Parathyroid adenoma (tissue), 2 donors: ENCODE data around the gene TNNT3.

Experiments
- H2AFZ ChIP-seq: fragments of 300-600 bp; sonication (generic); one replicate; pipeline ENCODE4 v1.7.0; 2017; ENCODE audit warnings: antibody characterized with exemption, mild to moderate bottlenecking
- H3K27ac ChIP-seq: fragments of 300-600 bp; sonication (generic); one replicate; pipeline ENCODE4 v1.7.0; 2017
- H3K27me3 ChIP-seq: fragments of 300-600 bp; sonication (generic); one replicate; pipeline ENCODE4 v1.7.0; 2017; ENCODE audit warnings: low read length; ENCODE audit not compliant: control insufficient read depth, insufficient read depth
- H3K36me3 ChIP-seq: fragments of 300-600 bp; sonication (generic); one replicate; pipeline ENCODE4 v1.7.0; 2017; ENCODE audit warnings: low read length; ENCODE audit not compliant: control insufficient read depth, insufficient read depth
- H3K4me1 ChIP-seq: fragments of 300-600 bp; sonication (generic); one replicate; pipeline ENCODE4 v1.7.0; 2017; ENCODE audit warnings: control low read depth
- H3K4me2 ChIP-seq: fragments of 300-600 bp; sonication (generic); one replicate; pipeline ENCODE4 v1.7.0; 2017; ENCODE audit warnings: low read length
- H3K4me3 ChIP-seq: fragments of 300-600 bp; sonication (generic); one replicate; pipeline ENCODE4 v1.7.0; 2017; ENCODE audit warnings: low read depth, low read length
- H3K79me2 ChIP-seq: fragments of 300-600 bp; sonication (generic); one replicate; pipeline ENCODE4 v1.7.0; 2017; ENCODE audit warnings: control low read depth
- H3K9ac ChIP-seq: fragments of 300-600 bp; sonication (generic); one replicate; pipeline ENCODE4 v1.7.0; 2017; ENCODE audit warnings: mild to moderate bottlenecking
- H3K9me3 ChIP-seq: fragments of 300-600 bp; sonication (generic); one replicate; pipeline ENCODE4 v1.7.0; 2017; ENCODE audit warnings: low read length; ENCODE audit not compliant: control insufficient read depth
- CTCF ChIP-seq: fragments of 300-600 bp; sonication (generic); IDR thresholded peaks from one replicate; pipeline ENCODE4 v1.7.0; 2017; ENCODE audit warnings: antibody characterized with exemption, mild to moderate bottlenecking
- donor health status: primary hyperparathyroidism.

TNNT3 gene

GRCh38 chr11:1921574-1922141 lies 2.2 kb downstream of the TNNT3 start:
- no peaks in the 10 kb centered on the region for H3K79me2 ChIP-seq
- no peaks in the 10 kb centered on the region for H3K4me1 ChIP-seq
- no peaks in the 10 kb centered on the region for H3K9me3 ChIP-seq
- no peak for TF ChIP-seq CTCF
- no peak overlapping the region for H2AFZ ChIP-seq
- no peak overlapping the region for H3K4me3 ChIP-seq
- no peak overlapping the region for H3K9ac ChIP-seq
- H3K36me3 ChIP-seq: no peaks in the 10 kb centered on the region
- no peak overlapping the region for H3K27ac ChIP-seq
- H3K27me3 ChIP-seq: no peaks in the 10 kb centered on the region
- no peak overlapping the region for H3K4me2 ChIP-seq

GRCh38 chr11:1922481-1923081 lies 3.1 kb downstream of the TNNT3 start:
- H3K9me3 ChIP-seq: no peaks in the 10 kb centered on the region
- no peaks in the 10 kb centered on the region for H3K79me2 ChIP-seq
- no peak overlapping the region for H3K27ac ChIP-seq
- no peak overlapping the region for H2AFZ ChIP-seq
- no peak overlapping the region for H3K9ac ChIP-seq
- no peaks in the 10 kb centered on the region for H3K36me3 ChIP-seq
- H3K4me2 ChIP-seq: no peak overlapping the region
- H3K27me3 ChIP-seq: no peaks in the 10 kb centered on the region
- H3K4me1 ChIP-seq: no peaks in the 10 kb centered on the region
- TF ChIP-seq CTCF: no peak
- no peak overlapping the region for H3K4me3 ChIP-seq

- Histone ChIP-seq H3K9ac (no peak overlapping the region), H3K79me2 (no peaks in the 10 kb centered on the region), H3K4me3 (no peak overlapping the region), H3K36me3 (no peaks in the 10 kb centered on the region), H3K4me2 (no peak overlapping the region), H3K4me1 (no peaks in the 10 kb centered on the region), H3K9me3 (no peaks in the 10 kb centered on the region), H3K27ac (no peak overlapping the region), H3K27me3 (no peaks in the 10 kb centered on the region), H2AFZ (no peak overlapping the region)
- no peak for TF ChIP-seq CTCF
These were observed 3.9 kb downstream of the TNNT3 start for GRCh38 chr11:1923201-1923956.

GRCh38 chr11:1924181-1924580 lies 4.7 kb downstream of the TNNT3 start:
- no peaks in the 10 kb centered on the region for H3K79me2 ChIP-seq
- no peak overlapping the region for H3K27ac ChIP-seq
- no peak overlapping the region for H3K4me2 ChIP-seq
- no peaks in the 10 kb centered on the region for H3K4me1 ChIP-seq
- no peaks in the 10 kb centered on the region for H3K36me3 ChIP-seq
- no peak overlapping the region for H3K4me3 ChIP-seq
- no peak for TF ChIP-seq CTCF
- H3K9ac ChIP-seq: no peak overlapping the region
- H2AFZ ChIP-seq: no peak overlapping the region
- H3K27me3 ChIP-seq: no peaks in the 10 kb centered on the region
- no peaks in the 10 kb centered on the region for H3K9me3 ChIP-seq
